Choroid plexus epithelial cell (primary cell): ENCODE results near the gene CEP250.

Source experiments
- DNase-seq: peaks from one replicate; pipeline ENCODE4 v3.0.0-alpha.2; 2010; ENCODE audit warnings: low read depth
- H3K4me3 ChIP-seq: 2 replicates; pipeline ENCODE4 v1.5.1; 2011; ENCODE audit warnings: low read depth, mild to moderate bottlenecking, control low read depth, low read length, moderate library complexity
- TF ChIP-seq, protein P1 (sequence below): conservative IDR thresholded peaks from 2 replicates; pipeline ENCODE4 v1.5.1; 2011; ENCODE audit warnings: low read depth, mild to moderate bottlenecking, control low read depth, inconsistent platforms, low read length, moderate library complexity

CEP250 gene

DNA sequence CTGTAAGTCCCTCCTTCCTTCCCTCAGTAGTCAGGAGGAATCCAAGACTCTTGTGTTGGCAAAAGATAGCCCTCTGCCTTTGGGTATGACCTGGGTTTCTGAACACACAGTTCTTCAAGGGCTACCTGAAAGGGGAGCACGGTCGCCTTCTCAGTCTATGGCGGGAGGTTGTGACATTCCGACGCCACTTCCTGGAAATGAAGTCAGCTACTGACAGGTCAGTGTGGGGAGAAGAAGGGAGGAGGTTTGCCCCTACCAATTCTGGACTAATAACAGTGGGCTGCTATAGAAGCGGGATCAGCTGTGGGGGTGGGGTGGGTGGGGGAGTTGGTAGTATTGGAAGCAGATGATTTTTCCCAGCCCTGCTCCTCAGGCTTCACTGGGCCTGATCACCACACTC, 11.5 kb downstream of the CEP250 start:
- no peak overlapping the region for H3K4me3 ChIP-seq
- TF ChIP-seq, protein P1, sequence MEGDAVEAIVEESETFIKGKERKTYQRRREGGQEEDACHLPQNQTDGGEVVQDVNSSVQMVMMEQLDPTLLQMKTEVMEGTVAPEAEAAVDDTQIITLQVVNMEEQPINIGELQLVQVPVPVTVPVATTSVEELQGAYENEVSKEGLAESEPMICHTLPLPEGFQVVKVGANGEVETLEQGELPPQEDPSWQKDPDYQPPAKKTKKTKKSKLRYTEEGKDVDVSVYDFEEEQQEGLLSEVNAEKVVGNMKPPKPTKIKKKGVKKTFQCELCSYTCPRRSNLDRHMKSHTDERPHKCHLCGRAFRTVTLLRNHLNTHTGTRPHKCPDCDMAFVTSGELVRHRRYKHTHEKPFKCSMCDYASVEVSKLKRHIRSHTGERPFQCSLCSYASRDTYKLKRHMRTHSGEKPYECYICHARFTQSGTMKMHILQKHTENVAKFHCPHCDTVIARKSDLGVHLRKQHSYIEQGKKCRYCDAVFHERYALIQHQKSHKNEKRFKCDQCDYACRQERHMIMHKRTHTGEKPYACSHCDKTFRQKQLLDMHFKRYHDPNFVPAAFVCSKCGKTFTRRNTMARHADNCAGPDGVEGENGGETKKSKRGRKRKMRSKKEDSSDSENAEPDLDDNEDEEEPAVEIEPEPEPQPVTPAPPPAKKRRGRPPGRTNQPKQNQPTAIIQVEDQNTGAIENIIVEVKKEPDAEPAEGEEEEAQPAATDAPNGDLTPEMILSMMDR: no peak
- DNase-seq: no peak

DNA sequence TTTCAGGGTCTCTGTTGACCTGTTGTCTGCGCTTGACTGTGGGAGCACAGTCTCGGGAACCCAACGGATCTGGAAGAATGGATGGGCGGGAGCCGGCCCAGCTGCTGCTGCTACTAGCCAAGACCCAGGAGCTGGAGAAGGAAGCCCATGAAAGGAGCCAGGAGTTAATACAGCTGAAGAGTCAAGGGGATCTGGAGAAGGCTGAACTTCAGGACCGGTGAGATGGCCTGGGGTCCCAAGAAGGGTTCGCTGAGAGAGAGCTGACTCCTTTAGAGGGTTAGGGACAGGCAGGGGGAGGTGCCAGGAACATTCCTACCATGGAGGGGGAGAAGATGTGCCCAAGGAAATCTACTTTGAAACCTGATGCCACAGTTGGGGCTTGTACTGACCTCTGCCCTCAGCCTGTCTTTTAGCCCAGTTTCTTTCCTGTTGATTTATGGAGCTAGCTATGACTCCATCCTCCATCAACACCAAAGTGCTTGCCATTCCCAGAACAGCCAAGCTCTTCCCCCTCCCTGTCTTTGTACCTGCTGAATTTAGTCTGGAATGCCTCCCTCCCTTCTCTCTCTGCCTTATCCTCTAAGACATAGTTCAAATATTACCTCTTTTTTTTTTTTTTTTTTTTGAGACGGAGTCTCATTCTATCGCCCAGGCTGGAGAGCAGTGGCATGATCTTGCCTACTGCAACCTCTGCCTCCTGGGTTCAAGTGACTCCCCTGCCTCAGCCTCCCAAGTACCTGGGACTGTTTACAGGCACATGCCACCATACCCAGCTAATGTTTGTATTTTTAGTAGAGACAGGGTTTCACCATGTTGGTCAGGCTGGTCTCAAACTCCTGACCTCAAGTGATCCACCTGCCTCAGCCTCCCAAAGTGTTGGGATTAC, 12.2 kb downstream of the CEP250 start:
- no peak overlapping the region for H3K4me3 ChIP-seq
- DNase-seq: peak; percentile 59
- TF ChIP-seq, protein P1: no peak

DNA sequence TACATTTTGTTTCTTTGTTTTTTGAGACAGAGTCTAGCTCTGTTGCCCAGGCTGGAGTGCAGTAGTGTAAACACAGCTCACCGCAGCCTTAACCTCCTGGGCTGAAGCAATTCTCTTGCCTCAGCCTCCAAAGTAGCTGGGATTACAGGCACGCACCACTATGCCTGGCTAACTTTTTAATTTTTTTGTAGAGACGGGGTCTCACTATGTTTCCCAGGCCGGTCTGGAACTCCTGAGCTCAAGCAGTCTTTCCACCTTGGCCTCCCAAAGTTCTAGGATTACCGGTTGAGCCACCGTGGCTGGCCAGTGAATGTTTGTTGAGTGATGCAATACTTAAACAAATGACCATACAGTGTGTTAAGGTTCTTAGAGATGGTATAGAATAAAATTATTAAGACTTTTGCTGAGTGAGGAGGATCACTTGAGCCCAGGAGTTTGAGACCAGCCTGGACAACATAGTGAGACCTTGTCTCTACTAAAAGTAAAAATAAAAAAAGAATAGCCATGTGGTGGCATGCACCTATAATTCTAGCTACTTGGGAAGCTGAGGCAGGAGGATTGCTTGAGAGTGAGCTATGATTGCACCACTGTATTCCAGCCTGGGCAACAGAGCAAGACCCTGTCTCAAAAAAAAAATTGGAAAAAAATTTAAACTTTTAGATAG, 13.4 kb downstream of the CEP250 start:
- no peak overlapping the region for H3K4me3 ChIP-seq
- peak; percentile 31 for DNase-seq
- TF ChIP-seq, protein P1: no peak

DNA sequence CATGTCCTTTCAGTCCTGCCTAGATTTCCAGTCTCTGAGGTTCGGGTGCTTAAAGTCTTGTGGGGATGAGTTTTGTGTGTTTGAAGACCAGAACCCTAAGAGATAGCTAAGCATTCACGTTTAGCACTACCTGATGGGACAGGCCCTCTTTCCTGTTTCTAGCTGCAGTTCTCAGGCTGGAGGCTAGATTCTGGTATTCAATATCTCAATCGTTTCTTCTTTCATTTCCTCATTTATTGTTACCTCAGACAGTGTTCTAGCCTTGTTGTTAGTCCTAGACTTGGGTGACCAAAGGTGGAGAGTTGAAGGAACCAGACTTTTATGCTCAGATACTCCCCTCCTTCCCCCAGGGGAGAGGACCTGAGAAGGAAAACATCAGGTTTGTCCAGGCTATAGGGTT, 16.8 kb downstream of the CEP250 start:
- H3K4me3 ChIP-seq: no peak overlapping the region
- TF ChIP-seq, protein P1: no peak
- DNase-seq: no peak

DNA sequence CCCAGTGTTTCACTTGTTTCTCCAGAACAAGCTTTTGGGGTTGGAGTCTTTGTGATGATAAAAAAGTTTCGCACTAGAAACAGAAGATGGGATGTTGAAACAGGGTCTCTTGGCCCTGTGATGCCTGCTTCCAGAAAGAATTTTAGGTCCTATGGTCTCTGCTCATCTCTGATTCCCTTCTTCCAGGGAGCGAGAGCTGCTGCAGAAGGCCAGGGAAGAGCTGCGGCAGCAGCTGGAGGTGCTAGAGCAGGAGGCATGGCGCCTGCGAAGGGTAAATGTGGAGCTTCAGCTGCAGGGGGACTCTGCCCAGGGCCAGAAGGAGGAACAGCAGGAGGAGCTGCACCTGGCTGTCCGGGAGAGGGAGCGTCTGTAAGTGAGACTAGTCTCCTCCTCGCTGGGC, 18.3 kb downstream of the CEP250 start:
- no peak for DNase-seq
- H3K4me3 ChIP-seq: no peak overlapping the region
- TF ChIP-seq, protein P1: no peak

DNA sequence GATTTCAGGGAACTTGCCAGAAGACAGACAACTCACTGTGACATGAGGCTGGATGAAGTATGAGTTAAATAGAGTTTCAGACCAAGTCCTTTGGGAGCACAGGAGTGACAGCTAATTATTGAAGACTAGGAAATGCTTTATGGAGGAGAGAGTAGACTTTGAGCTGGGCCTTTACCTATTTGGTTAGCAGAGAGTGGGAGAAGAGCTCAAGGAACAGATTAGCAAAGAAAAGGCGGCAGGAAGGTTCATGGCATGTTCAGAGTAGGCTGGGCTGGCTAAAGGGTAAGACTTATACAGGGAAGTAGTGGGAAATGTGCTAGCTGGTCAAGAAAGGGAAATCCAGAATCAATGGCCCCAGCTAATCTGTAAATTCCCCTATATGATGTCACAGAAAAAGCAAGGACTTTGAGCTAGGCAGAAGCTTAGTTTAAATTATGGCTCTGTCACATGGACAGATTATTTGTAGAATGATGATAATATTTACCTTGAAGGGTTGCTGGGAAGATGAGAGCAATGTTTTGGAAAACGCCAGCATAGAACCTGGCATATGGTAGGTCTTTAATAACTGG, 19.0 kb downstream of the CEP250 start:
- DNase-seq: no peak
- no peak overlapping the region for H3K4me3 ChIP-seq
- TF ChIP-seq, protein P1: no peak

DNA sequence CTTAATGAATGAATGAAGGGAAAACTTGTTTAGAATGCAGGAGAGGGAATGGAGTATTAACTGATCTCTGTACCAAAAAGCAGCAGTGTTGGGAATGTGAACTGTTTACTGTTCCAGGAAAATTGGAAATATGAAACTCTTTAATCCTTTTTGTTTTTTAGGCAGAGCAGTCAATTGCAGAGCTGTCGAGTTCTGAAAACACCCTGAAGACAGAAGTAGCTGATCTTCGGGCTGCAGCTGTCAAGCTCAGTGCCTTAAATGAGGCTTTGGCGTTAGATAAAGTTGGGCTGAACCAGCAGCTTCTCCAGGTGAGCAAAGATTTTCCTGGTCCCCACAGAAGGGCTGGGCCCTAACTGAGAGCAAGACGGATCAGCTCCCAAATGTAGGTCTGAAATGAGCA, 20.9 kb downstream of the CEP250 start:
- TF ChIP-seq, protein P1: no peak
- H3K4me3 ChIP-seq: no peak overlapping the region
- no peak for DNase-seq
